Measurements from ENCODE around the gene LAMA2.

LAMA2 gene

DNA sequence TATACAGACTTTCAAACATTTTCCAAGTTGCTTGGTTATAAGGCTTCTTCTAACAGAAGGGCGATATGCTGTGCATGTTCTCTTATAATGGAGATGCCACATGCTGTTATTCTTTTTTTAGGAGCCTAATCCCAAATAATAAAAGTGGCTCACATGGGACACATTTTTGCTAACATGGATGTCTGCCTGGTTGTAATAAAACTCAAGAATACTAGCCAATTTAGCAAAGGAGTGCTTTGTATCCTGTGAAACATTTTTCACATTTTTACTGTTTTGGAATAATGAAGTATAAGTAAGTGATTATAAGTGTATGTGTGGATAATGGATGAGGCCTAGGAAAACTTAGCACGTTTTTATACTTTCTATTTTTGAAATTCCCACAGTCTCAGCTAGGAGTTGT, 312.2 kb downstream of the LAMA2 start:
- no peak overlapping the region for H3K27ac ChIP-seq (ENCODE audit: low read depth, low read length)
- H3K36me3 ChIP-seq (ENCODE audit: control insufficient read depth in 1 of 2, insufficient read depth in 2 of 2, low read length in 2 of 2), result no peaks in the 10 kb centered on the region
- H3K4me3 ChIP-seq (ENCODE audit: low read depth in 1 of 2, low read length in 2 of 2), result no peak overlapping the region
- H3K9me3 ChIP-seq (ENCODE audit: control insufficient read depth in 1 of 2, low read length in 2 of 2), result no peaks in the 10 kb centered on the region
- no peaks in the 10 kb centered on the region for H3K27me3 ChIP-seq (ENCODE audit: control insufficient read depth in 1 of 2, insufficient read depth in 2 of 2, low read length in 2 of 2)
- H3K4me1 ChIP-seq (ENCODE audit: control insufficient read depth in 1 of 2, insufficient read depth in 2 of 2, low read length in 2 of 2), result no peaks in the 10 kb centered on the region
- H3K9ac ChIP-seq (ENCODE audit: low read depth in 1 of 2, low read length in 2 of 2), result no peak overlapping the region

DNA sequence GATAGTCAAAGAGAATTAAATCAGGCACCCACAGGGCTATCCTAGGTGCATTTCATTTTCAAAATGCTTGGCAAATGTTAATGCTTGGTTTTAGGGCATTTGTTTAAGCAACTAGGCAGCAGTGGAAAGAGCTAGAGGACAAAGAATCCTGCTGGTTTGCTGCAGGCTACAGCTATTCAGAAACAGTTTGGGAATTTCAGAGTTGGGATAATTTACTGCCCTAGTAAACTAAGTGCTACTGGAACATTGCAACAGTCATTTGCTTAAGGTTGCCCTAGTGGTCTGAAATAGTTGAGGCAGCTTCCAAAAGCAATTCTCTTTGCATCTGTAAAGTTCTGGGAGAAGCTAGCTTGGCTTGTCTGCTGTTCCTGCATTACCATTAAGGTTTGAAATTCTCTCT, 312.7 kb downstream of the LAMA2 start:
- no peak overlapping the region for H3K27ac ChIP-seq (ENCODE audit: low read depth, low read length)
- H3K27me3 ChIP-seq (ENCODE audit: control insufficient read depth in 1 of 2, insufficient read depth in 2 of 2, low read length in 2 of 2), result no peaks in the 10 kb centered on the region

DNA sequence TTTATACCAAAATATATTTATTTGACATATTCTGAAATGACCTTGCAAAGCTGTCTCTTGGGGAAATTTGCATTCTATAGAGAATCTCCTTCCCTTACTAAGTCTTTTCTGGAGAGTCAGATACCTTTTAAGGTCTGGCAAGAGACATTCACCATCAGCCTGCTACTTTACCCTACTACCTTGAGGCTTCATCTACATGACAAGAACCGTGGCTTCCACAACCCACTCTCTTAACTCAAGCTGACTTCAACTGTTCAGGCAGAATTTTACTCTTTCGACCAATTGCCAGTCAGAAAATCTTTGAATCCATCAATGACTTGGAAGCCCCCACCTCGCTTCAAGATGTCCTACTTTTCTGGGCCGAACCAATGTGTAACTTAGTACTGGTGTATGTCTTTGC, 314.2 kb downstream of the LAMA2 start:
- Histone ChIP-seq H3K36me3 (ENCODE audit: control insufficient read depth in 1 of 2, insufficient read depth in 2 of 2, low read length in 2 of 2) (no peaks in the 10 kb centered on the region), H3K9ac (ENCODE audit: low read depth in 1 of 2, low read length in 2 of 2) (no peak overlapping the region), H3K9me3 (ENCODE audit: control insufficient read depth in 1 of 2, low read length in 2 of 2) (no peaks in the 10 kb centered on the region), H3K27me3 (ENCODE audit: control insufficient read depth in 1 of 2, insufficient read depth in 2 of 2, low read length in 2 of 2) (no peaks in the 10 kb centered on the region), H3K27ac (ENCODE audit: low read depth, low read length) (no peak overlapping the region), H3K4me1 (ENCODE audit: control insufficient read depth in 1 of 2, insufficient read depth in 2 of 2, low read length in 2 of 2) (no peaks in the 10 kb centered on the region), H3K4me3 (ENCODE audit: low read depth in 1 of 2, low read length in 2 of 2) (no peak overlapping the region)

More for the DNA sequence above, 312.7 kb downstream of the LAMA2 start:
- H3K4me1 ChIP-seq (ENCODE audit: control insufficient read depth in 1 of 2, insufficient read depth in 2 of 2, low read length in 2 of 2), result no peaks in the 10 kb centered on the region
- H3K36me3 ChIP-seq (ENCODE audit: control insufficient read depth in 1 of 2, insufficient read depth in 2 of 2, low read length in 2 of 2), result no peaks in the 10 kb centered on the region
- no peaks in the 10 kb centered on the region for H3K9me3 ChIP-seq (ENCODE audit: control insufficient read depth in 1 of 2, low read length in 2 of 2)
- H3K9ac ChIP-seq (ENCODE audit: low read depth in 1 of 2, low read length in 2 of 2), result no peak overlapping the region
- no peak overlapping the region for H3K4me3 ChIP-seq (ENCODE audit: low read depth in 1 of 2, low read length in 2 of 2)

DNA sequence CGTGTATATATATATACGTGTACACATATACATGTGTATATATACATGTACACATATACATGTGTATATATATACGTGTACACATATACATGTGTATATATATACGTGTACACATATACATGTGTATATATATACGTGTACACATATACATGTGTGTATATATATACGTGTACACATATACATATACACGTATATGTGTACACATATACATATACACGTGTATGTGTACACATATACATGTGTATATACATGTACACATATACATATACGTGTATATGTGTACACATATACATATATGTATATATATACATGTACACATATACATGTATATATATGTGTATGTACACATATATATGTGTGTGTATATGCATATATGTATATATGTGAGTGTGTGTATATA, 317.2 kb downstream of the LAMA2 start:
- Histone ChIP-seq H3K36me3 (ENCODE audit: control insufficient read depth in 1 of 2, insufficient read depth in 2 of 2, low read length in 2 of 2) (no peaks in the 10 kb centered on the region), H3K9ac (ENCODE audit: low read depth in 1 of 2, low read length in 2 of 2) (no peak overlapping the region), H3K4me3 (ENCODE audit: low read depth in 1 of 2, low read length in 2 of 2) (no peak overlapping the region), H3K27ac (ENCODE audit: low read depth, low read length) (no peak overlapping the region), H3K9me3 (ENCODE audit: control insufficient read depth in 1 of 2, low read length in 2 of 2) (no peaks in the 10 kb centered on the region), H3K4me1 (ENCODE audit: control insufficient read depth in 1 of 2, insufficient read depth in 2 of 2, low read length in 2 of 2) (no peaks in the 10 kb centered on the region), H3K27me3 (ENCODE audit: control insufficient read depth in 1 of 2, insufficient read depth in 2 of 2, low read length in 2 of 2) (no peaks in the 10 kb centered on the region)

DNA sequence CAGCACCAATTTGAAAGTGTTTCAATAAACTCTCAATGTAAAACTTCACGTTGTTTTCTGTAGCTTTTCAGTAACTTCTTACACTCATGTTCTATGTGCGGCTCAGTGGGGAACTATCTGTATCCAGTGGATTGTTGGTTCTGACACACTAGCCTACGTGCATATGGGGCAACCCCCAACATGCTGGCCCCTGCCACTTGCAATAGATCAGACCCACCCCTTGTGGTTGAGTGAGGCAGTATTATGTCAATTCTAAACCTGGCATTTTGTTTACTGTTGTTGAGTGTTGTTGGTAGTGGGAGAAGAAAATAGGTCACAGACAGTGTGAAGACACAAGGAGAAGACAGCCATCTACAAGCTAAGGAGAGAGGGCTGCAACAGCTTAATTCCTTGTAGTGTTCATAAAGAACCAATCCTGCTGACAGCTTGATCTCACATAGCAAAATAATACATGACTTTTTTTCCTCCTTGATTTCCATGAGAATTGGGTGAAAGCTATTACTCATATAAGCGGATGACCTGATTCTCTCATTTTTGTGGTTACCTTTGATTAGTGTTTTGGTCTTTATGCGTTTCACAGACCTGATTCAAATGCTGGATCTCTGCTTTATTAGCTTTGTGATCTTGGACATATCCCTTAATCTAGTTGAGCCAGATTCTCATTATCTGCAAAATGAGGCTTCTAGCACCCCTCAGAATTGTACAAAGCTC, 320.4 kb downstream of the LAMA2 start:
- Histone ChIP-seq H3K36me3 (ENCODE audit: control insufficient read depth in 1 of 2, insufficient read depth in 2 of 2, low read length in 2 of 2) (no peaks in the 10 kb centered on the region), H3K4me3 (ENCODE audit: low read depth in 1 of 2, low read length in 2 of 2) (no peak overlapping the region), H3K27ac (ENCODE audit: low read depth, low read length) (no peak overlapping the region), H3K9me3 (ENCODE audit: control insufficient read depth in 1 of 2, low read length in 2 of 2) (no peaks in the 10 kb centered on the region), H3K9ac (ENCODE audit: low read depth in 1 of 2, low read length in 2 of 2) (no peak overlapping the region), H3K27me3 (ENCODE audit: control insufficient read depth in 1 of 2, insufficient read depth in 2 of 2, low read length in 2 of 2) (no peaks in the 10 kb centered on the region), H3K4me1 (ENCODE audit: control insufficient read depth in 1 of 2, insufficient read depth in 2 of 2, low read length in 2 of 2) (no peaks in the 10 kb centered on the region)

DNA sequence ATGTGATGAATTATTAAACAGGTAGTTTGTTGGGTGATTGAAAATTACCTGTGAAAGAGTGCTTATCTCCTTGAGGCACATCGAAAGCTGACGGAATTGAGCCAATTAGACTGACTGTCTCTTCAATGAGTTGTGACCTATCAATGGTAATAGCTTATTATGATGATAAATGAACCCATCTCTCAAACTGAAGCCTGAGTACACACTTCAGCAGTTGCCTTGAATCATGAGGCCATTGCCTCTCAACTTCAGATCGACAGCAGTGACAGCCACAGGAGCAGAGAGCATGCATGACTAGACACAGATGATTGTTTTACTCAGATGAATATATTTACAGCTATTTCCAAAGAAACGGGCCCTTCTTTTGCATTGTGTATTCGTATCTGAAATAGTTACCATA, 323.9 kb downstream of the LAMA2 start:
- no peak overlapping the region for H3K4me3 ChIP-seq (ENCODE audit: low read depth in 1 of 2, low read length in 2 of 2)
- no peak overlapping the region for H3K27ac ChIP-seq (ENCODE audit: low read depth, low read length)
- H3K36me3 ChIP-seq (ENCODE audit: control insufficient read depth in 1 of 2, insufficient read depth in 2 of 2, low read length in 2 of 2), result no peaks in the 10 kb centered on the region
- H3K9me3 ChIP-seq (ENCODE audit: control insufficient read depth in 1 of 2, low read length in 2 of 2), result no peaks in the 10 kb centered on the region
- H3K4me1 ChIP-seq (ENCODE audit: control insufficient read depth in 1 of 2, insufficient read depth in 2 of 2, low read length in 2 of 2), result no peaks in the 10 kb centered on the region
- no peak overlapping the region for H3K9ac ChIP-seq (ENCODE audit: low read depth in 1 of 2, low read length in 2 of 2)
- no peaks in the 10 kb centered on the region for H3K27me3 ChIP-seq (ENCODE audit: control insufficient read depth in 1 of 2, insufficient read depth in 2 of 2, low read length in 2 of 2)

DNA sequence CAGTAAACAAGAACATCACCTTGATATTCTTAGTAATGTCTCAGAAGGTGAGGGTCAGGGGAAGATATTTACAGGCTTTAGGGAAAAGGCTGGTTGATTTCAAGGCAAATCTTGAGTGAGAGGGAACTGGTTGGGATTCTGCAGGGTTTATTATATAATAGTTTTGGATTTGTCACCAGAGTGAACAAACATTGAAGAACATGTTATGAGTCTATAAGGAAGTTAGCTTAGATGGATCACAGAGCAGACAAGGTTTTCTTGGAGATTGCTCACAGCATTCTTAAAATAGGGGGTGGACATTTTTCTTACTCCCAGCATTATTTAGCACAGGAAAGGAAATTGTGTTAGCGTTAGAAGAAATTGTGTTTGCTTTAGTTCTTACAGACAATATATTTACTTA, 324.9 kb downstream of the LAMA2 start:
- no peak overlapping the region for H3K4me3 ChIP-seq (ENCODE audit: low read depth in 1 of 2, low read length in 2 of 2)
- no peaks in the 10 kb centered on the region for H3K36me3 ChIP-seq (ENCODE audit: control insufficient read depth in 1 of 2, insufficient read depth in 2 of 2, low read length in 2 of 2)
- no peaks in the 10 kb centered on the region for H3K9me3 ChIP-seq (ENCODE audit: control insufficient read depth in 1 of 2, low read length in 2 of 2)
- no peaks in the 10 kb centered on the region for H3K4me1 ChIP-seq (ENCODE audit: control insufficient read depth in 1 of 2, insufficient read depth in 2 of 2, low read length in 2 of 2)
- H3K27ac ChIP-seq (ENCODE audit: low read depth, low read length), result no peak overlapping the region
- H3K9ac ChIP-seq (ENCODE audit: low read depth in 1 of 2, low read length in 2 of 2), result no peak overlapping the region
- H3K27me3 ChIP-seq (ENCODE audit: control insufficient read depth in 1 of 2, insufficient read depth in 2 of 2, low read length in 2 of 2), result no peaks in the 10 kb centered on the region

DNA sequence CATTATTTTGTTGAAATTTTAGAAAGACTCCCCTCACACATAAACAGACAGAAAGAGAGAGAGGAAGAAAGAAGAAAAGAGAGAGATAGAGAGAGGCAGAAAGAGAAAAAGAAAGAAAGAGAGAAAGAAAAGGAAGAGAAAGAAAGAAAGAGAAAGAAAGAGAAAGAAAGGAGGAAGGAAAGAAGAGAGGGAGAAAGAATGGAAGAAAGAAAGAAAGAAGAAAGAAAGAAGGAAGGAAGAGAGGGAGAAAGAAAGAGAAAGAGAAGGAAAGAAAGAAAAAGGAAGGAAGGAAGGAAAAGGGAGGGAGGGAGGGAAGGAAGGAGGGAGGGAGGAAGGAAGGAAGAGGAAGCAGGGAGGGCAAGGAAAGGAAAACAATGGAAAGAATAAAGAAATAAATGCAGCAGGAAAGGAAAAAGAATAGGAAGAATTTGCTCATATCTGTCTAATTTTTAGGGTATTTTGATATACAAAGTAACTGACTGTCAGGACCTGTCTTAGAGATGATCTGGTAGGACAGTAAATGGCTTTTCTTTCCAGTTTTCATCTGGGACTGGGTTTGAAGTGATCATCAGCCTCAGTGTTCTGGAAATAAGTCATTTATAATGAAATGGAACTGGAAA, 325.6 kb downstream of the LAMA2 start:
- no peak overlapping the region for H3K4me3 ChIP-seq (ENCODE audit: low read depth in 1 of 2, low read length in 2 of 2)
- no peak overlapping the region for H3K9ac ChIP-seq (ENCODE audit: low read depth in 1 of 2, low read length in 2 of 2)
- H3K9me3 ChIP-seq (ENCODE audit: control insufficient read depth in 1 of 2, low read length in 2 of 2), result no peaks in the 10 kb centered on the region
- no peaks in the 10 kb centered on the region for H3K4me1 ChIP-seq (ENCODE audit: control insufficient read depth in 1 of 2, insufficient read depth in 2 of 2, low read length in 2 of 2)
- no peaks in the 10 kb centered on the region for H3K27me3 ChIP-seq (ENCODE audit: control insufficient read depth in 1 of 2, insufficient read depth in 2 of 2, low read length in 2 of 2)
- H3K36me3 ChIP-seq (ENCODE audit: control insufficient read depth in 1 of 2, insufficient read depth in 2 of 2, low read length in 2 of 2), result no peaks in the 10 kb centered on the region
- no peak overlapping the region for H3K27ac ChIP-seq (ENCODE audit: low read depth, low read length)

DNA sequence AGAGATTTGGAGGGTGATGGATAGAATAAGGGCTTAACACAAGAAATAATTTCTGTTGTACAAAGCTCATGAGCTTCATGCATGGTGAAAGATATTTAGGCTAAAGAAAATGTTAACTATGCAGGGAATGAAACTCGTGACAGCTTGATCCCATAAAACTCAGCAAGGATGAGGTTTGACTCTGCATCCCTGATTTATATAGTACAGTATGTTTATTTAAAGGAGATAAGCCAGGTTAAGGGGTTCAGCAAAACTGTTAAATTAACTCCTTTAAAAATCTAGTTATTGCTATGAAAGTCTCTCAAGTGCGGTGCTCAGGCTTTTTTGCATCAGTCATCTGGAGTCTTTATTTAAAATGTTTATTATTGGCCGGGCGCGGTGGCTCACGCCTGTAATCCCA, 326.4 kb downstream of the LAMA2 start:
- Histone ChIP-seq H3K4me3 (ENCODE audit: low read depth in 1 of 2, low read length in 2 of 2) (no peak overlapping the region), H3K4me1 (ENCODE audit: control insufficient read depth in 1 of 2, insufficient read depth in 2 of 2, low read length in 2 of 2) (no peaks in the 10 kb centered on the region), H3K27ac (ENCODE audit: low read depth, low read length) (no peak overlapping the region), H3K36me3 (ENCODE audit: control insufficient read depth in 1 of 2, insufficient read depth in 2 of 2, low read length in 2 of 2) (no peaks in the 10 kb centered on the region), H3K27me3 (ENCODE audit: control insufficient read depth in 1 of 2, insufficient read depth in 2 of 2, low read length in 2 of 2) (no peaks in the 10 kb centered on the region), H3K9me3 (ENCODE audit: control insufficient read depth in 1 of 2, low read length in 2 of 2) (no peaks in the 10 kb centered on the region), H3K9ac (ENCODE audit: low read depth in 1 of 2, low read length in 2 of 2) (no peak overlapping the region)

DNA sequence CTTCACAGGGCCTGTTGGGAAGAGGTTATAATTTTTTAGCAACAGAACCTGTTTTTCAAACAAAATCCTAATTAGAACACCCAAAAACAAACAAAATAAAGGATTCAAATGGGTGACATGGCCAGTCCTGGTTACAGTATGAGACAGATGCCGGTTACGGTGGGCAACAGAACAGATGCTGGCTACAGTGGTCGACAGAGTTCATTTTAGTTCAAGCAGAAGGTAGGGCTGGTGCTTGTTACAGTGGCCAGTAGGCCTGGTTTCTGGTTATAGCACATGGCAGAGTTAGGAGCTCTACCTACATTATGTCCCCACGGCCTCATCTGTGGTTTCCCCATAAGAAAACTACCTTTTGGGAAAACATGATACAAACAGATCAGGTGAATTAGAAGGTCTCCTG, 327.7 kb downstream of the LAMA2 start:
- Histone ChIP-seq H3K4me1 (ENCODE audit: control insufficient read depth in 1 of 2, insufficient read depth in 2 of 2, low read length in 2 of 2) (no peaks in the 10 kb centered on the region), H3K4me3 (ENCODE audit: low read depth in 1 of 2, low read length in 2 of 2) (no peak overlapping the region), H3K9me3 (ENCODE audit: control insufficient read depth in 1 of 2, low read length in 2 of 2) (no peaks in the 10 kb centered on the region), H3K27ac (ENCODE audit: low read depth, low read length) (no peak overlapping the region), H3K27me3 (ENCODE audit: control insufficient read depth in 1 of 2, insufficient read depth in 2 of 2, low read length in 2 of 2) (no peaks in the 10 kb centered on the region), H3K9ac (ENCODE audit: low read depth in 1 of 2, low read length in 2 of 2) (no peak overlapping the region), H3K36me3 (ENCODE audit: control insufficient read depth in 1 of 2, insufficient read depth in 2 of 2, low read length in 2 of 2) (no peaks in the 10 kb centered on the region)
